GM21367 (cell line): Measurements from ENCODE around the gene P2RX1.
"Not testable (repeated sequence)": the region's sequence is repeated elsewhere in the genome, so short reads cannot be mapped to it uniquely, and the experiment has no call there.

Experiments
- ATAC-seq: cut with Tn5 transposase; IDR thresholded peaks from one replicate; pipeline ENCODE4 v1.9.1; 2021; ENCODE audit not compliant: unreplicated experiment

P2RX1 gene

GRCh38 chr17:3861761-3862681, 54.2 kb downstream of the P2RX1 start:
- ATAC-seq, result no peak

GRCh38 chr17:3860939-3861700, 55.1 kb downstream of the P2RX1 start:
- ATAC-seq, result no peak

- no peak for ATAC-seq
Measured at GRCh38 chr17:3859940-3860339, 56.3 kb downstream of the P2RX1 start.

GRCh38 chr17:3857261-3858105, 58.8 kb downstream of the P2RX1 start:
- ATAC-seq, result no peak

- not testable (repeated sequence) for ATAC-seq
Measured at GRCh38 chr17:3854204-3854603, 62.1 kb downstream of the P2RX1 start.

GRCh38 chr17:3852561-3852960, 63.7 kb downstream of the P2RX1 start:
- ATAC-seq, result no peak

GRCh38 chr17:3851461-3852100, 64.7 kb downstream of the P2RX1 start:
- ATAC-seq, result no peak

GRCh38 chr17:3848229-3848835, 67.9 kb downstream of the P2RX1 start:
- no peak for ATAC-seq

GRCh38 chr17:3847165-3847670, 69.0 kb downstream of the P2RX1 start:
- no peak for ATAC-seq
